Spleen (tissue), 7 donors: Measurements from ENCODE around the gene DBNL.

Experiments used
- CTCF ChIP-seq, 11 experiments: fragments of 200-600 bp in 7 of 11; fragments of 450-650 bp in 4 of 11; sonication (generic) in 4 of 11; IDR thresholded peaks in 8 of 11; conservative IDR thresholded peaks in 3 of 11; 1 replicate in 7 of 11; 2 replicates in 4 of 11; pipeline versions ENCODE4 v1.4.0 to v1.8.0; 2016 to 2021; ENCODE audit warnings: antibody characterized with exemption in 11 of 11, inconsistent platforms in 4 of 11, mild to moderate bottlenecking in 1 of 11
- POLR2A ChIP-seq, 3 donors: fragments of 450-650 bp; IDR thresholded peaks; one replicate each; pipeline ENCODE4 v1.5.1; 2017; ENCODE audit warnings: antibody characterized with exemption in 3 of 3, mild to moderate bottlenecking in 1 of 3
- POLR2AphosphoS5 ChIP-seq, 3 donors: sonication (generic); formaldehyde crosslinking; IDR thresholded peaks; one replicate each; pipeline ENCODE4 v1.5.1; 2017; ENCODE audit warnings: antibody characterized with exemption in 3 of 3
- donor health status: DM: no; HTN: no; CAD: no; lungs with moderate emphysema.
- donor health status: DM: no; HTN: no; CAD: no.
- donor health status: DM: no; HTN: no; CAD: no.

GRCh38 chr7:44073664-44074348, 29.3 kb downstream of the DBNL start:
- TF ChIP-seq POLR2A (IDR thresholded peaks at IDR 0.05) = no peak
- TF ChIP-seq CTCF (IDR thresholded peaks at IDR 0.05 in 8 of 11, conservative IDR thresholded peaks at IDR 0.05 in 3 of 11) = peak in 3 of 11 experiments; percentile 18 to 22 (median 20)
- TF ChIP-seq POLR2AphosphoS5 (IDR thresholded peaks at IDR 0.05) = peak; percentile 88 to 91 (median 91)
